Body of pancreas (tissue), 4 donors: ENCODE data around the gene WNT3.
A peak's percentile ranks its signal among the peaks of the same experiment; 100 is the strongest.

ENCODE experiments used
- POLR2A ChIP-seq, 3 donors: fragments of 450-650 bp; IDR thresholded peaks; one replicate each; pipeline ENCODE4 v1.6.1; 2016; ENCODE audit warnings: antibody characterized with exemption in 3 of 3, mild to moderate bottlenecking in 2 of 3
- TF ChIP-seq, protein P1 (sequence below), 7 experiments: fragments of 450-650 bp in 4 of 7; fragments of 200-600 bp in 3 of 7; sonication (generic) in 3 of 7; IDR thresholded peaks; one replicate each; pipeline ENCODE4 v1.5.1; 2016 to 2019; ENCODE audit warnings: antibody characterized with exemption in 7 of 7

DNA sequence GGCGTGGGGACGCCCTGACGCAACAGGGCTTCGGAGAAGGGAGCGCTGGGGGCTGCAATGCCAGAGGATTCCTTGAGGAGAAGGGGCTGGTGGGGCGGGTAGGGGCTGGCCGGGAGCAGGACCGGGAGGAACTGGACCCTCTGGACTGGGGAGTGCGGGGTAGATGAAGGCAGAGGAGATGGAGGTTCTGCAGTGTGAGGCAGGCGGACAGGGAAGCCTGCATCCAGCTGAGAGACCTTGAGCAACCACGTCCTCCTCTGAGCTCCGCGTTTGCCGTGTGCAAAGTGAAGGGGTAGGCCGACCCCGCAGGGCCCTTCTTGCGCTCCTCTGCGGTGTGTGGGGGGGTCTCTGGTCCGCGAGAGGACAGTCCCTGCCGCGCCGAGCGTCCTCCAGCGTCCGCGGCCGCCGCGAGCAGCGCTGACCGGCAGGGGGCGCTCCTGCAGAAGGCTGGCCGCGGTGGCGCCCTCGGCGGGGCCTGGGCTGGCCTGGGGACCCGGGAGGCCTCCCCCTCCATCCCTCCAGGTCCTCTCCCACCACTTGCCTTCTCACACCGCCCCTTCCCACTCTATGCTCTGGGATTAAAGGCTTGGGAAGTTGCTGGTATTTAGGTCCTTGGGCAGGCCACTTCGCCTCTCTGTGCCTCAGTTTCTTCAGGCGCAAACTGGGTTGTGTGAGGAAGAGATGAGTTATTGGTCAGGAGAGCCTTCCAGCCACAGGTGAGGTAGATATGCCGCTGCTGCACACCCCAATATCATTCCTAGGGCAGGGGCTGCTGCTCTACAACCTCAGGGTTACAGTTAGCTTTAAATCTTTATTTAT is 23.3 kb upstream of the WNT3 start:
- TF ChIP-seq, protein P1, sequence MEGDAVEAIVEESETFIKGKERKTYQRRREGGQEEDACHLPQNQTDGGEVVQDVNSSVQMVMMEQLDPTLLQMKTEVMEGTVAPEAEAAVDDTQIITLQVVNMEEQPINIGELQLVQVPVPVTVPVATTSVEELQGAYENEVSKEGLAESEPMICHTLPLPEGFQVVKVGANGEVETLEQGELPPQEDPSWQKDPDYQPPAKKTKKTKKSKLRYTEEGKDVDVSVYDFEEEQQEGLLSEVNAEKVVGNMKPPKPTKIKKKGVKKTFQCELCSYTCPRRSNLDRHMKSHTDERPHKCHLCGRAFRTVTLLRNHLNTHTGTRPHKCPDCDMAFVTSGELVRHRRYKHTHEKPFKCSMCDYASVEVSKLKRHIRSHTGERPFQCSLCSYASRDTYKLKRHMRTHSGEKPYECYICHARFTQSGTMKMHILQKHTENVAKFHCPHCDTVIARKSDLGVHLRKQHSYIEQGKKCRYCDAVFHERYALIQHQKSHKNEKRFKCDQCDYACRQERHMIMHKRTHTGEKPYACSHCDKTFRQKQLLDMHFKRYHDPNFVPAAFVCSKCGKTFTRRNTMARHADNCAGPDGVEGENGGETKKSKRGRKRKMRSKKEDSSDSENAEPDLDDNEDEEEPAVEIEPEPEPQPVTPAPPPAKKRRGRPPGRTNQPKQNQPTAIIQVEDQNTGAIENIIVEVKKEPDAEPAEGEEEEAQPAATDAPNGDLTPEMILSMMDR (IDR thresholded peaks at IDR 0.05): peak; percentile 49 to 88 (median 76)
- TF ChIP-seq POLR2A (IDR thresholded peaks at IDR 0.05): no peak
